HUES48 (cell line): ENCODE measurements around the gene PRSS22.
"Not testable (repeated sequence)": the region's sequence is repeated elsewhere in the genome, so short reads cannot be mapped to it uniquely, and the experiment has no call there.

Experiments
- H3K27ac ChIP-seq: one replicate; pipeline ENCODE4 v1.7.0; 2013; ENCODE audit warnings: low read depth, low read length, inconsistent platforms
- H3K27me3 ChIP-seq: 2 replicates; pipeline ENCODE4 v1.6.1; 2013; ENCODE audit warnings: mild to moderate bottlenecking, low read length; ENCODE audit not compliant: control insufficient read depth, insufficient read depth
- H3K36me3 ChIP-seq: 2 replicates; pipeline ENCODE4 v1.6.1; 2013; ENCODE audit warnings: low read length; ENCODE audit not compliant: control insufficient read depth, insufficient read depth
- H3K4me1 ChIP-seq: 2 replicates; pipeline ENCODE4 v1.6.1; 2013; ENCODE audit warnings: mild to moderate bottlenecking, low read length; ENCODE audit not compliant: control insufficient read depth, insufficient read depth
- H3K4me3 ChIP-seq: 2 replicates; pipeline ENCODE4 v1.5.1; 2013; ENCODE audit warnings: mild to moderate bottlenecking, low read depth, low read length
- H3K9ac ChIP-seq: 2 replicates; pipeline ENCODE4 v1.6.1; 2013; ENCODE audit warnings: mild to moderate bottlenecking, low read depth, low read length, moderate library complexity
- H3K9me3 ChIP-seq: 2 replicates; pipeline ENCODE4 v1.6.1; 2013; ENCODE audit warnings: low read length; ENCODE audit not compliant: control insufficient read depth, insufficient read depth

The PRSS22 gene, protein sequence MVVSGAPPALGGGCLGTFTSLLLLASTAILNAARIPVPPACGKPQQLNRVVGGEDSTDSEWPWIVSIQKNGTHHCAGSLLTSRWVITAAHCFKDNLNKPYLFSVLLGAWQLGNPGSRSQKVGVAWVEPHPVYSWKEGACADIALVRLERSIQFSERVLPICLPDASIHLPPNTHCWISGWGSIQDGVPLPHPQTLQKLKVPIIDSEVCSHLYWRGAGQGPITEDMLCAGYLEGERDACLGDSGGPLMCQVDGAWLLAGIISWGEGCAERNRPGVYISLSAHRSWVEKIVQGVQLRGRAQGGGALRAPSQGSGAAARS

DNA sequence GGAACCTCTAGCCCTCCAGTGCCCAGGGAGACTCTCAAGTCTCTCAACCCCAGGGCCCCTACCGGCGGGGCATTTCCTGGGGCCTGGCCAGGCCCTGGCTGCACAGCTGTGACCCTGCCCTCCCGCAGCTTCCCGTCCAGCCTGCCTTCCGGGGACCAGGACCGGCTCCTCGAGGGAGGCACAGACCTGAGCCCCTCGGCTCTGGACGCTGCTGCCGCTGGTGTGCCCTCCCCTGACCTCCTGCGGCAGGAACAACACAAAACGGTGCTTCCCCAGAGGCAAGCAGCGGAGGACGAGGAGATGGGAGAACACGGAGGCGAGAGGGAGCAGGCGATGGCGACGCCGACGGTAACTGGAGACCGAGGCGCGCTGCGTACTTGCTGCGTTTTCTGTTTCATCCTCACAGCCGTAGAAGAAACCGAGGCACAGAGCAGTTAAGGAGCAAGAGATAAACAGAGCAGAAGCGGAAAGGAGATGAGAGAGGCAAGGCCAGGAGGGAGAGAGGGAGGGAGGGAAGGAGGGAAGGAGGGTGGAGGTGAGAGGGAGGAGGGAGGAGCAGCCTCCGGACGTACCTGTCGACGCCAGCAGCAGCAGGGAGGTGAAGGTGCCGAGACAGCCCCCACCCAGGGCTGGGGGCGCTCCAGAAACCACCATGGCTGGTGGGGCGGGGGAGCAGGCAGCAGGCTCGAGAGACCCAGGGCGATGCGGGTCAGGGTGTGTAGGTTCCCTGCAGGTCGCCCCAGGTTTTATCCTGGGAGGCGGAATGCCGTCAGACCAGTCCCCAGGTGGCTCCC is at the start of gene PRSS22:
Gene PRSS22, minus strand, starts transcription at position 720 of the 794 bp plus-strand sequence. Its CDS starts 66 bp downstream, at position 654.
- H3K27ac ChIP-seq, result no peak within 1 kb of the TSS
- H3K27me3 ChIP-seq, result peaks cover 20% of the 10 kb centered on the region
- no peaks in the 10 kb centered on the region for H3K36me3 ChIP-seq
- peaks cover 7% of the 10 kb centered on the region; the same call in 1 of the 2 replicates for H3K4me1 ChIP-seq
- no peak within 1 kb of the TSS for H3K9ac ChIP-seq
- peaks cover 11% of the 10 kb centered on the region for H3K9me3 ChIP-seq
- peak within 1 kb of the TSS; percentile 61 for H3K4me3 ChIP-seq

- not testable (repeated sequence) for H3K9ac ChIP-seq, H3K27ac ChIP-seq, H3K36me3 ChIP-seq, H3K27me3 ChIP-seq, H3K9me3 ChIP-seq, H3K4me1 ChIP-seq, H3K4me3 ChIP-seq
These were observed 49.2 kb upstream of the PRSS22 start for GRCh38 chr16:2907084-2907753.

- Histone ChIP-seq H3K27ac (no peak overlapping the region), H3K27me3 (no peaks in the 10 kb centered on the region), H3K4me3 (0 out of 2 replicates have a peak overlapping the region, but pooled peaks have one; percentile 34), H3K9me3 (no peaks in the 10 kb centered on the region), H3K36me3 (no peaks in the 10 kb centered on the region), H3K9ac (no peak overlapping the region), H3K4me1 (peaks cover 6% of the 10 kb centered on the region; the same call in 1 of the 2 replicates)
These were observed 48.0 kb upstream of the PRSS22 start for GRCh38 chr16:2905988-2906387.

DNA sequence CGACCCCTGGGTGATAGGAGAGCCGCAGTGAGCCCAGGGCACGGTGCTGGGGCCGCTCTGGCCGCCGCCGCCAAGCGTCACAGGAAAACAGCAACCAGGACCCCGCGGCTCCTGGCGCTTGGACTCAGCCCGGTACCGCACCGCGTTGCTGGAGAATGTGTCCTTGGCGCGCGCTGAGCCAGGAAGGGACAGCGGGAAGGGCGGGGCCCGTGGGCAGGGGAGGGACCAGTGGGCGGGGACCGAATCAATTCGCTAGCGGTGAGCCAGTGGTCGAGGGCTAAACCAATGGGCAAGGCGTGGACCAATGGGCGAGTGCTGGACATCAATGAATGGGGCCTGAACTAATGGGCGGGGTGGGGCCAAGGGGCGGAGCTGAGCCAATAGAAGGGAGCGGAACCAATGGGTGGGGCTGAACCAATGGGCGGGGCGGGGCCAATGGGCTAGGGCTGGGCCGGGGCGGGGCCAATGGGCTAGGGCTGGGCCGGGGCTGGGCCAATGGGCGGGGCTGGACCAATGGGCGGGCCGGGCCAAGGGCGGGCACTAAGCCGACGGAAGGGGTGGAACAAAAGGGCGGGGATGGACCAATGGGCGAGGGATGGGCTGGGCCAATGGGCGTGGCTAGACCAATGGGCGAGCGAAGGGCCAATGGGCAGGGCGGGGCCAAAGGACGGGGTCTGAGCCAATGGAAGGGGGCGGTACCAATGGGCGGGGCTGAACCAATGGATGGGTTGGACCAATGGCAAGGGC is 47.4 kb upstream of the PRSS22 start:
- Histone ChIP-seq H3K9ac (peak overlapping the region; percentile 73), H3K27ac (peak overlapping the region; percentile 86), H3K27me3 (no peaks in the 10 kb centered on the region), H3K36me3 (no peaks in the 10 kb centered on the region), H3K4me3 (peak overlapping the region; percentile 98), H3K9me3 (no peaks in the 10 kb centered on the region), H3K4me1 (peaks cover 6% of the 10 kb centered on the region; the same call in 1 of the 2 replicates)

DNA sequence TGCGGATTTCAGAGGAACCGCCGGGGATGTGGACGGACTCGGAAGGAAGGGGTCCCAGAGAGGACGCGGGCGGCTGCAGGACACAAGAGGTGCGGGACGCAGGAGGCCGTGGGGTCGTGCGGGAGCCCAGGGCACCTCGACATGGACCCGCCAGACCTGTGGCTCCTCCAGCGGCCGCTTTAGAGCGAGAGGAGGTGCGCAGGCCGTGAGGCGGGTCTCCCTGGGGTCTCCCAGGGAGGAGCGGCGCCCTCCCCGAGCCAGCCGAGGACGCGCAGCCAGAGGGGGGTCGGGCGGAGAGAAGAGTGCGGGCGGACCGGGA is 46.9 kb upstream of the PRSS22 start:
- Histone ChIP-seq H3K27me3 (no peaks in the 10 kb centered on the region), H3K4me3 (peak overlapping the region; percentile 98), H3K9ac (peak overlapping the region; percentile 73), H3K4me1 (peaks cover 6% of the 10 kb centered on the region; the same call in 1 of the 2 replicates), H3K36me3 (no peaks in the 10 kb centered on the region), H3K27ac (peak overlapping the region; percentile 86), H3K9me3 (no peaks in the 10 kb centered on the region)

DNA sequence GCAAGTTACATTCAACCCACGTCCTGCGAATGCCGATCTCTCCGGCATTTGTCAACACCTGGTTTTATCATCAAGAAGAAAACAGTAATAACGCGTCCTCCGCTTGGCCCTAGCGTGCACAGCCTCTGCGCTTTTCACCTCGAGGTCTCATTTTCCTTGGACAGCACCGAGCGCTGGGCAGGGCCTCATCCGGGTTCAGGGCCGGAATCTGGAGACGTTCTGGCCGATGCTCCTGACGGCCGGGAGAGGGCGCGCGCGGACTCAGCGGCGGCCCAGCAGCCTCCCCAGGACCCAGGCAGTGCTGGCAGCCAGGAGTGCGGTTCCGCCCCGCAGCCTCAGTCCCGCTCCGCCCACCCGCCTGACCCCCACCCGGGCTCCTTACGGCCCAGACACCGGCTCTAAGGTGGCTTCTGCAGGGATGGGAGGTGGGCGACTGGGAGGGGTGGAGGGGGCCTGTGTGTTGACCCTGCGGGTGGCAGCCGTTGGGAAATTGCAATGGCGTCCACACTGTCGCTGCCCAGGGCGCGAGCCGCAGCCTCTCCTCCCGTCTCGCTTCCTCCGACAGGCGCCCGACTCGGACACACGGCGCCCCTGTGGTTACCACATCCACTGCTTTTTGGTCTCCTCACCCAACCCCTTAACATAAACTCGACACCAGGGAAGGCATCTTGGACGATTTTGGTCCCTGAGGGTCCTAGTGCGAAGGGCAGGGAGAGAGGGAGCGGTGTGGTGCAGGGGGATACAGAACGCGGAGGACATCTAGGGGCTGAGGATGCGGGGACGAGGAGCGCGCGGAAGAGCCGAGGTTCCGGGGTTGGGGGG is 46.3 kb upstream of the PRSS22 start:
- Histone ChIP-seq H3K9me3 (no peaks in the 10 kb centered on the region), H3K9ac (peak overlapping the region; percentile 73), H3K27me3 (no peaks in the 10 kb centered on the region), H3K4me3 (peak overlapping the region; percentile 98), H3K27ac (peak overlapping the region; percentile 86), H3K36me3 (no peaks in the 10 kb centered on the region), H3K4me1 (peaks cover 6% of the 10 kb centered on the region; the same call in 1 of the 2 replicates)

GRCh38 chr16:2902337-2903130 is 44.6 kb upstream of the PRSS22 start:
- peaks cover 6% of the 10 kb centered on the region; the same call in 1 of the 2 replicates for H3K4me1 ChIP-seq
- H3K36me3 ChIP-seq, result no peaks in the 10 kb centered on the region
- no peak overlapping the region for H3K9ac ChIP-seq
- no peaks in the 10 kb centered on the region for H3K9me3 ChIP-seq
- no peaks in the 10 kb centered on the region for H3K27me3 ChIP-seq
- H3K4me3 ChIP-seq, result no peak overlapping the region
- H3K27ac ChIP-seq, result no peak overlapping the region

DNA sequence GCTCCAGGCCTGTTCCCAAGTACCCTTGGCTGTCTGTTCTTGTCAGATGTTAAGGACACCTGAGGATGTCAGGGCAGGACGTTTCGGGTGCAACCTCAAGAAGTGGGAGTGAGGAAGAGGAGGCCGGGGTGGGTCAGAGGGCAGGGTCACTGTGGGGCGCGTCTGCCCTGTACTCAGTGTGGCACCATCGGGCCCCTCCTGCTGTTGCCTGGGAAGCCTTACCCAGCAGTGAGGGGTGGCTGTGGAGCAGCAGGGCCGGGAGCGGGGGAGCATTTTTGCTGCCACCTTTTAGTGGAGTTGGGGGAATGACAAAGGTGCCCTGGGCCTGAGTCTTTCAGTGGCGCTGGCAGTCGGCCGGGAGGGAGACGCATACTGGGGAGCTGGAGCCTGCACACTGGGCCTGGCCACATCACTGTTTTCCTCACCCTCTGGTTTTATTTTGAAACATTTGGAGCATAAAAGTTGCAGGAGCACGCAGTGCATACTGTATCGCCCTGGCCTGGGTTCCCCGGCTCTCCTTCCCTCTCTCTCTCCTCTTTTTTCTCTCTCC is 42.6 kb upstream of the PRSS22 start:
- peaks cover 4% of the 10 kb centered on the region; the same call in 1 of the 2 replicates for H3K4me1 ChIP-seq
- no peak overlapping the region for H3K9ac ChIP-seq
- H3K36me3 ChIP-seq, result 0 out of 2 replicates have a peak, but pooled peaks cover 4% of the 10 kb centered on the region
- no peak overlapping the region for H3K4me3 ChIP-seq
- no peaks in the 10 kb centered on the region for H3K27me3 ChIP-seq
- H3K27ac ChIP-seq, result no peak overlapping the region
- no peaks in the 10 kb centered on the region for H3K9me3 ChIP-seq

DNA sequence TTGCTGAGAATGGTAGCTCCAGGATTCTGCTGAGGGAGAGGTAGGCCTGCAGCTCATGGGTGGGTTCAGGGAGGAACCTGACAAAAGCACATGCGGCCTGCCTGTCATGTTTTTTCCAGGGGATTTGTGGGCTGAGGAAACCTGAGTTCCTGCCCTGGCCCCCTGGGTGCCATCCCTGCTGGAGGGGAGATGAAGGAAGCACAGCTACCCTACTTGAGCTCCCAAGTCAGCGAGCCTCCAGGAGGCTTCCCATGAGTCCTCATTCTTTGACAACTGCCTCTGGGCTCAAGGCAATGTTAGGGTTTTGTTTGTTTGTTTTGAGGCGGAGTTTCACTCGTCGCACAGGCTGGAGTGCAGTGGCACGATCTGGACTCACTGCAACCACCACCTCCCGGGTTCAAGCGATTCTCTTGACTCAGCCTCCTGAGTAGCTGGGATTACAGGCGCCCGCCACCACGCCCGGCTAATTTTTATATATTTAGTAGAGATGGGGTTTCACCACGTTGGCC is 41.6 kb upstream of the PRSS22 start:
- 0 out of 2 replicates have a peak, but pooled peaks cover 4% of the 10 kb centered on the region for H3K36me3 ChIP-seq
- no peak overlapping the region for H3K4me3 ChIP-seq
- no peak overlapping the region for H3K9ac ChIP-seq
- H3K27ac ChIP-seq, result no peak overlapping the region
- peaks cover 4% of the 10 kb centered on the region; the same call in 1 of the 2 replicates for H3K4me1 ChIP-seq
- H3K9me3 ChIP-seq, result no peaks in the 10 kb centered on the region
- no peaks in the 10 kb centered on the region for H3K27me3 ChIP-seq
